OCI-LY3 (cell line): ENCODE data around the gene NCOA3.

Experiments
- H2AFZ ChIP-seq: fragments of 200-600, 300-600 bp; shearing (Covaris generic); 2 replicates; pipeline ENCODE4 v1.6.0; 2014; ENCODE audit warnings: antibody characterized with exemption, low read depth, low read length
- H3K27ac ChIP-seq: fragments of 200-600, 300-600 bp; sonication (generic); 2 replicates; pipeline ENCODE4 v1.5.1; 2014; ENCODE audit warnings: mild to moderate bottlenecking, low read length, moderate library complexity, mixed read lengths
- H3K27me3 ChIP-seq: fragments of 200-600, 300-600 bp; sonication (generic); 2 replicates; pipeline ENCODE4 v1.6.1; 2014; ENCODE audit warnings: low read depth, low read length, mixed read lengths
- H3K36me3 ChIP-seq: fragments of 200-600, 300-600 bp; sonication (generic); replicated peaks from 2 replicates; pipeline ENCODE3; 2014; ENCODE audit warnings: low read depth, low read length, mixed read lengths
- H3K4me1 ChIP-seq: fragments of 300-600, 200-600 bp; sonication (generic); 2 replicates; pipeline ENCODE4 v1.6.1; 2014; ENCODE audit warnings: low read length, mixed read lengths
- H3K4me2 ChIP-seq: fragments of 200-600, 300-600 bp; sonication (generic); 2 replicates; pipeline ENCODE4 v1.6.1; 2014; ENCODE audit warnings: low read length, mixed read lengths
- H3K4me3 ChIP-seq: fragments of 300-600, 200-600 bp; sonication (generic); 2 replicates; pipeline ENCODE4 v1.5.1; 2014; ENCODE audit warnings: antibody characterized with exemption, mild to moderate bottlenecking, low read length, moderate library complexity
- H3K79me2 ChIP-seq: fragments of 300-600, 200-600 bp; shearing (Covaris generic); 2 replicates; pipeline ENCODE4 v1.6.1; 2014; ENCODE audit warnings: mild to moderate bottlenecking, low read length, mixed read lengths
- H3K9ac ChIP-seq: fragments of 300-600, 200-600 bp; shearing (Covaris generic); 2 replicates; pipeline ENCODE4 v1.6.0; 2014; ENCODE audit warnings: mild to moderate bottlenecking, low read length, moderate library complexity
- H3K9me3 ChIP-seq: fragments of 200-600, 300-600 bp; shearing (Covaris generic); 2 replicates; pipeline ENCODE4 v1.6.1; 2014; ENCODE audit warnings: low read length, mixed read lengths; ENCODE audit not compliant: insufficient read depth
- H4K20me1 ChIP-seq: fragments of 200-600, 300-600 bp; sonication (generic); 2 replicates; pipeline ENCODE4 v1.6.1; 2016; ENCODE audit warnings: low read length, mixed read lengths; ENCODE audit not compliant: insufficient read depth
- EZH2phosphoT487 ChIP-seq: fragments of 200-600 bp; shearing (Covaris generic); IDR thresholded peaks from 2 replicates; pipeline ENCODE4 v1.6.1; 2018; ENCODE audit warnings: antibody characterized with exemption, mixed run types, low read depth
- TF ChIP-seq, protein P1 (sequence below): fragments of 200-600, 300-600 bp; sonication (generic); IDR thresholded peaks from 2 replicates; pipeline ENCODE4 v1.5.1; 2014; ENCODE audit warnings: antibody characterized with exemption, low read length, low read depth

NCOA3 gene

DNA sequence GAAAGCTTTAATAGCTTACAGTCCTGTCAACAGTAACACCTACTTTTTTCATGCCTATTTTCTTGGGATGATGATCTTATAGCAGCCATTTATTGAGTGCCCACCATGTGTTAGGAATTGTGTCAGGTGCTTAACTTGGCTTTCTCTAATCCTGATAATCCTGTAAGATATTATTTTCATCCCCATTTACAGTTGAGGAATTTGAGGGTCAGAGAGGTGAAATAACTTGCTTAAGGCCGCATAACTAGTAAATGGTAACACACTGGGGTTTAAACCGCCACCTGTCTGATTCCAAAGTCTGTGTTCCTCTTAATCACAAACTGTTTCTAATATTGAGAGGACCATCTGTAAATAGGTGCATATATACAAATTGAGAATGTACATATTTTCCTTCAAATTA, 55.5 kb downstream of the NCOA3 start:
- peaks cover 13% of the 10 kb centered on the region for H3K36me3 ChIP-seq
- H2AFZ ChIP-seq = no peak overlapping the region
- peaks cover 83% of the 10 kb centered on the region for H4K20me1 ChIP-seq
- H3K79me2 ChIP-seq = peaks cover 85% of the 10 kb centered on the region
- peaks cover 27% of the 10 kb centered on the region for H3K4me1 ChIP-seq
- H3K27ac ChIP-seq = no peak overlapping the region
- no peak overlapping the region for H3K4me2 ChIP-seq
- H3K9ac ChIP-seq = no peak overlapping the region
- H3K4me3 ChIP-seq = no peak overlapping the region
- TF ChIP-seq EZH2phosphoT487 = no peak
- TF ChIP-seq, protein P1, sequence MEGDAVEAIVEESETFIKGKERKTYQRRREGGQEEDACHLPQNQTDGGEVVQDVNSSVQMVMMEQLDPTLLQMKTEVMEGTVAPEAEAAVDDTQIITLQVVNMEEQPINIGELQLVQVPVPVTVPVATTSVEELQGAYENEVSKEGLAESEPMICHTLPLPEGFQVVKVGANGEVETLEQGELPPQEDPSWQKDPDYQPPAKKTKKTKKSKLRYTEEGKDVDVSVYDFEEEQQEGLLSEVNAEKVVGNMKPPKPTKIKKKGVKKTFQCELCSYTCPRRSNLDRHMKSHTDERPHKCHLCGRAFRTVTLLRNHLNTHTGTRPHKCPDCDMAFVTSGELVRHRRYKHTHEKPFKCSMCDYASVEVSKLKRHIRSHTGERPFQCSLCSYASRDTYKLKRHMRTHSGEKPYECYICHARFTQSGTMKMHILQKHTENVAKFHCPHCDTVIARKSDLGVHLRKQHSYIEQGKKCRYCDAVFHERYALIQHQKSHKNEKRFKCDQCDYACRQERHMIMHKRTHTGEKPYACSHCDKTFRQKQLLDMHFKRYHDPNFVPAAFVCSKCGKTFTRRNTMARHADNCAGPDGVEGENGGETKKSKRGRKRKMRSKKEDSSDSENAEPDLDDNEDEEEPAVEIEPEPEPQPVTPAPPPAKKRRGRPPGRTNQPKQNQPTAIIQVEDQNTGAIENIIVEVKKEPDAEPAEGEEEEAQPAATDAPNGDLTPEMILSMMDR = no peak
- no peaks in the 10 kb centered on the region for H3K27me3 ChIP-seq
- H3K9me3 ChIP-seq = no peaks in the 10 kb centered on the region

DNA sequence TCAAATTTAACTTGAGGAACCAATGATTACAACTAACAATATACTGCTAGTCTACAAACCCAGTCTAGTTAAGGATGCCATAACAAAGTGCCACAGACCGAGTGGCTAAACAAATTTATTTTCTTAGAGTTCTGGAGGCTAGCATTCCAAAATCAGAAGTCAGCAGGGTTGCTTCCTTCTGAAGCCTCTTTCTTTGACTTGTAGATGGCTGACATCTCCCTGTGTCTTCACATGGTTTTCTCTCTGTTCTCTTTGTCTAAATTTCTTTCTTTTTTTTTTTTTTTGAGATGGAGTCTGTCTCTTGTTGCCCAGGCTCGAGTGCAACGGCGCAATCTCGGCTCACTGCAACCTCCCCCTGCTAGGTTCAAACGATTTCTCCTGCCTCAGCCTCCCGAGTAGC, 56.1 kb downstream of the NCOA3 start:
- H3K36me3 ChIP-seq = peaks cover 7% of the 10 kb centered on the region
- peaks cover 83% of the 10 kb centered on the region for H4K20me1 ChIP-seq
- peaks cover 85% of the 10 kb centered on the region for H3K79me2 ChIP-seq
- H2AFZ ChIP-seq = no peak overlapping the region
- no peak for TF ChIP-seq EZH2phosphoT487
- TF ChIP-seq, protein P1 = no peak
- H3K9me3 ChIP-seq = no peaks in the 10 kb centered on the region
- H3K27me3 ChIP-seq = no peaks in the 10 kb centered on the region
- H3K9ac ChIP-seq = no peak overlapping the region
- H3K27ac ChIP-seq = no peak overlapping the region
- H3K4me1 ChIP-seq = peaks cover 27% of the 10 kb centered on the region
- no peak overlapping the region for H3K4me2 ChIP-seq
- H3K4me3 ChIP-seq = no peak overlapping the region

DNA sequence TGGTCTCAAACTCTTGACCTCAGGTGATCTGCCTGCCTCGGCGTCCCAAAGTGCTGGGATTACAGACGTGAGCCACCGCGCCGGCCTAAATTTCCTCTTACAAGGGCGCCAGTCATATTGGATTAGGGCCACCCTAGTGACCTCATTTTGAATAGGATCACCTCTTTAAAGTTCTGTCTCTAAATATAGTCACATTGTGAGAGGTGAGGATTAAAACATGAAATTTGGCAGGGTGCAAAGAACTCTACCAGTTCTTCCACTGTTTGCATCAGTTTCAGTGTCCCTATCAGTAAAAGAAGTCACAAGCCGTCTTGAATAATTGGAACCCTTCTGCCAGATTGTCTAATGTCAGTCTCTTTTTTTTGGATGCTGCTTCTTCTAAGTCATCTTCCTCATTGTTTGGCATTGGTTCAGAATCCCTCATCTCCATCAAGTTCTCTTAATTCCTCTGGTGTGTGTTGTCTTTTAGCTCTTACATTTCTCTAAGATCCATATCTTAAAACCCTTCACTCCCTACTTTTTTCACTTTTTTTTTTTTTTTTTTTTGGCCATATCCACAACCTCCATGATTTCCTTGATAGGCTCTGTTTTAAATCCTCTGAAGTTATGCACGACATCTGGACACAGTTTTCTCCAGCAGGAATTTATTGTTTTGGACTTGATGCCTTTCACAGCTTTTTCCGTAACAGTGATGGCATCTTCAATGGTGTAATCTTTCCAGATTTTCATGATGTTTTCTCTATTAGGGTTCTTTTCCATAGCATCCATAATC, 56.8 kb downstream of the NCOA3 start:
- H3K79me2 ChIP-seq = peaks cover 87% of the 10 kb centered on the region

DNA sequence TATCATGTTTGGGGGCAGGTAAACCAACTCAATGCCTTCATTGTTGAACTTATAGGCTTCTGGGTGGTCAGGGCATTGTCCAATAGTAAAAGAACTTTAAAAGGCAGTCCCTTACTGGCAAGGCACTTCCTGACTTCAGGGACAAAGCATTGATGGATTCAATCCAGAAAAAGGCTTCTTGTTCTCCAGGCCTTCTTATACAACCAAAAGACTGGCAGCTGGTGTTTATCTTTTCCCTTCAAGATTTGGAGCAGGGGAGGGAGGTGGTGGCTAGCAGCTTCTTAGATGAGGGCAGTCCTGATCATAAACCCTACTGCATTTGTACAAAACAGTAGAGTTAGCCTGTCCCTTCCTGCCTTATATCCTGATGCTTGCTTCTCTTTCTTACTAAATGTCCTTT, 57.5 kb downstream of the NCOA3 start:
- Histone ChIP-seq H3K27ac (no peak overlapping the region), H3K9ac (no peak overlapping the region), H3K36me3 (peaks cover 4% of the 10 kb centered on the region), H3K79me2 (peaks cover 94% of the 10 kb centered on the region), H4K20me1 (peaks cover 92% of the 10 kb centered on the region), H3K27me3 (no peaks in the 10 kb centered on the region), H3K4me3 (no peak overlapping the region), H2AFZ (no peak overlapping the region), H3K4me1 (peaks cover 29% of the 10 kb centered on the region), H3K9me3 (no peaks in the 10 kb centered on the region), H3K4me2 (no peak overlapping the region)
- TF ChIP-seq EZH2phosphoT487 = no peak
- TF ChIP-seq, protein P1 = no peak

More for the DNA sequence above, 56.8 kb downstream of the NCOA3 start:
- no peak overlapping the region for H2AFZ ChIP-seq
- no peak overlapping the region for H3K9ac ChIP-seq
- no peak overlapping the region for H3K4me3 ChIP-seq
- H4K20me1 ChIP-seq = peaks cover 86% of the 10 kb centered on the region
- no peaks in the 10 kb centered on the region for H3K27me3 ChIP-seq
- H3K4me1 ChIP-seq = peaks cover 27% of the 10 kb centered on the region
- no peak for TF ChIP-seq EZH2phosphoT487
- TF ChIP-seq, protein P1 = no peak
- H3K36me3 ChIP-seq = peaks cover 4% of the 10 kb centered on the region
- H3K27ac ChIP-seq = no peak overlapping the region
- H3K4me2 ChIP-seq = no peak overlapping the region
- no peaks in the 10 kb centered on the region for H3K9me3 ChIP-seq
